ENCODE measurements around the gene PRKCI. TPM values are rescaled to one million over a fixed set of nuclear protein-coding genes. Genes with fewer than 3 reads are reported as not detected.
"Not testable (repeated sequence)": the region's sequence is repeated elsewhere in the genome, so short reads cannot be mapped to it uniquely, and the experiment has no call there.

PRKCI gene
- polyA plus RNA-seq (ENCODE audit: low read depth in 6 of 6): 1 to 10 TPM; 2.0 to 6.4 (median 3.2) TPM

- H3K36me3 Mint-ChIP-seq: no peaks in the 10 kb centered on the region
- DNase-seq (peak; percentile 52), ATAC-seq (ENCODE audit: low read depth in 2 of 2) (peak; percentile 85 to 90)
- peak within 1 kb of the TSS; percentile 4 to 93 (median 62) for H3K27ac Mint-ChIP-seq
- no peaks in the 10 kb centered on the region for H3K9me3 Mint-ChIP-seq
- H3K27me3 Mint-ChIP-seq: no peaks in the 10 kb centered on the region
- H3K4me3 Mint-ChIP-seq: peak within 1 kb of the TSS; percentile 84 to 97 (median 95)
- H3K4me1 Mint-ChIP-seq: peaks cover 5 to 14% (median 14%) of the 10 kb centered on the region in 3 donors
Observed at GRCh38 chr3:170221924-170222646, at the start of gene PRKCI. Gene PRKCI, plus strand, starts transcription at chr3:170222424. Its CDS starts 246 bp downstream, at chr3:170222670.

GRCh38 chr3:170178651-170179050 is 43.6 kb upstream of the PRKCI start:
- Mint-ChIP-seq H3K27ac (peak overlapping the region; percentile 17 to 98 (median 79)), H3K36me3 (peaks cover 7 to 15% of the 10 kb centered on the region in 2 donors), H3K4me1 (peaks cover 28 to 43% (median 30%) of the 10 kb centered on the region in 3 donors), H3K9me3 (no peaks in the 10 kb centered on the region), H3K4me3 (peak overlapping the region; percentile 22 to 90 (median 78)), H3K27me3 (no peaks in the 10 kb centered on the region)
- no peak for ATAC-seq (ENCODE audit: low read depth in 2 of 2)
- no peak for DNase-seq

- Mint-ChIP-seq H3K36me3 (peaks cover 7 to 13% of the 10 kb centered on the region in 2 donors), H3K27me3 (no peaks in the 10 kb centered on the region), H3K9me3 (no peaks in the 10 kb centered on the region), H3K4me3 (peak overlapping the region; percentile 90 to 100 (median 99)), H3K4me1 (peaks cover 28 to 41% (median 30%) of the 10 kb centered on the region in 3 donors), H3K27ac (peak overlapping the region; percentile 93 to 100 (median 98))
- ATAC-seq (ENCODE audit: low read depth in 2 of 2): no peak
- no peak for DNase-seq
Observed at GRCh38 chr3:170179432-170179831, 42.8 kb upstream of the PRKCI start.

GRCh38 chr3:170180079-170180907 is 41.9 kb upstream of the PRKCI start:
- peaks cover 25 to 33% (median 25%) of the 10 kb centered on the region in 3 donors for H3K4me1 Mint-ChIP-seq
- no peaks in the 10 kb centered on the region for H3K9me3 Mint-ChIP-seq
- H3K4me3 Mint-ChIP-seq: peak overlapping the region; percentile 90 to 100 (median 99)
- peaks cover 4 to 8% of the 10 kb centered on the region in 2 donors for H3K36me3 Mint-ChIP-seq
- H3K27me3 Mint-ChIP-seq: no peaks in the 10 kb centered on the region
- ATAC-seq (ENCODE audit: low read depth in 2 of 2): peak; percentile 5 to 11
- peak overlapping the region; percentile 93 to 100 (median 98) for H3K27ac Mint-ChIP-seq
- DNase-seq: no peak

- peaks cover 21 to 32% (median 22%) of the 10 kb centered on the region in 3 donors for H3K4me1 Mint-ChIP-seq
- DNase-seq (peak; percentile 91), ATAC-seq (ENCODE audit: low read depth in 2 of 2) (peak; percentile 78 to 84)
- no peaks in the 10 kb centered on the region for H3K9me3 Mint-ChIP-seq
- no peaks in the 10 kb centered on the region for H3K27me3 Mint-ChIP-seq
- peaks cover 0 to 8% of the 10 kb centered on the region in 2 donors for H3K36me3 Mint-ChIP-seq
- peak within 1 kb of the TSS; percentile 90 to 100 (median 99) for H3K4me3 Mint-ChIP-seq
- H3K27ac Mint-ChIP-seq: peak within 1 kb of the TSS; percentile 98 to 100 (median 99)
Observed at GRCh38 chr3:170180908-170181885, 41.0 kb upstream of the PRKCI start, which contains the start of gene PHC3. Gene PHC3, minus strand, starts transcription at chr3:170181733. Its CDS starts 18 bp downstream, at chr3:170181715.

- H3K4me1 Mint-ChIP-seq: peaks cover 9 to 13% (median 13%) of the 10 kb centered on the region in 3 donors
- DNase-seq: no peak
- no peak overlapping the region for H3K4me3 Mint-ChIP-seq
- H3K9me3 Mint-ChIP-seq: no peaks in the 10 kb centered on the region
- peak overlapping the region in 1 of 6 donors; percentile 36 for H3K27ac Mint-ChIP-seq
- peak in 1 of 2 donors; percentile 13 for ATAC-seq (ENCODE audit: low read depth in 2 of 2)
- H3K36me3 Mint-ChIP-seq: no peaks in the 10 kb centered on the region
- no peaks in the 10 kb centered on the region for H3K27me3 Mint-ChIP-seq
Observed at GRCh38 chr3:170189398-170190256, 32.6 kb upstream of the PRKCI start.

GRCh38 chr3:170195759-170196158 is 26.5 kb upstream of the PRKCI start:
- H3K36me3 Mint-ChIP-seq; H3K4me3 Mint-ChIP-seq; DNase-seq; H3K4me1 Mint-ChIP-seq; H3K9me3 Mint-ChIP-seq; H3K27ac Mint-ChIP-seq; H3K27me3 Mint-ChIP-seq; ATAC-seq (ENCODE audit: low read depth in 2 of 2): not testable (repeated sequence)

- Mint-ChIP-seq H3K27ac (no peak overlapping the region), H3K9me3 (no peaks in the 10 kb centered on the region), H3K4me1 (no peaks in the 10 kb centered on the region), H3K27me3 (no peaks in the 10 kb centered on the region), H3K36me3 (no peaks in the 10 kb centered on the region), H3K4me3 (no peak overlapping the region)
- ATAC-seq (ENCODE audit: low read depth in 2 of 2) (no peak), DNase-seq (no peak)
Observed at GRCh38 chr3:170196833-170197232, 25.4 kb upstream of the PRKCI start.

GRCh38 chr3:170200987-170201386 is 21.2 kb upstream of the PRKCI start:
- Mint-ChIP-seq H3K4me3 (no peak overlapping the region), H3K27ac (no peak overlapping the region), H3K36me3 (no peaks in the 10 kb centered on the region), H3K4me1 (no peaks in the 10 kb centered on the region), H3K27me3 (peaks cover 5 to 9% (median 6%) of the 10 kb centered on the region in 3 donors), H3K9me3 (no peaks in the 10 kb centered on the region)
- ATAC-seq (ENCODE audit: low read depth in 2 of 2) (no peak), DNase-seq (no peak)

GRCh38 chr3:170201527-170201926 is 20.7 kb upstream of the PRKCI start:
- ATAC-seq (ENCODE audit: low read depth in 2 of 2) (no peak), DNase-seq (no peak)
- no peaks in the 10 kb centered on the region for H3K9me3 Mint-ChIP-seq
- no peak overlapping the region for H3K4me3 Mint-ChIP-seq
- H3K27me3 Mint-ChIP-seq: peaks cover 6 to 14% (median 9%) of the 10 kb centered on the region in 3 donors
- H3K27ac Mint-ChIP-seq: no peak overlapping the region
- H3K36me3 Mint-ChIP-seq: no peaks in the 10 kb centered on the region
- H3K4me1 Mint-ChIP-seq: peaks cover 0 to 3% (median 0%) of the 10 kb centered on the region in 3 donors

- Mint-ChIP-seq H3K4me1 (peaks cover 0 to 3% (median 0%) of the 10 kb centered on the region in 3 donors), H3K36me3 (no peaks in the 10 kb centered on the region), H3K27me3 (peaks cover 6 to 18% (median 10%) of the 10 kb centered on the region in 3 donors), H3K27ac (no peak overlapping the region), H3K9me3 (no peaks in the 10 kb centered on the region), H3K4me3 (no peak overlapping the region)
- no peak for ATAC-seq (ENCODE audit: low read depth in 2 of 2)
- no peak for DNase-seq
Observed at GRCh38 chr3:170203457-170203856, 18.8 kb upstream of the PRKCI start.

- Mint-ChIP-seq H3K36me3 (no peaks in the 10 kb centered on the region), H3K27me3 (peaks cover 6 to 18% (median 10%) of the 10 kb centered on the region in 3 donors), H3K4me1 (peaks cover 0 to 3% (median 0%) of the 10 kb centered on the region in 3 donors), H3K4me3 (no peak overlapping the region), H3K27ac (peak overlapping the region in 1 of 6 donors; percentile 38), H3K9me3 (no peaks in the 10 kb centered on the region)
- DNase-seq (no peak), ATAC-seq (ENCODE audit: low read depth in 2 of 2) (no peak)
Observed at GRCh38 chr3:170204023-170204472, 18.2 kb upstream of the PRKCI start.

Data from naive B cell (primary cell).